Measurements from ENCODE around the gene ELP1. TPM values are rescaled to one million over a fixed set of nuclear protein-coding genes. Genes with fewer than 3 reads are reported as not detected.
"Not testable (repeated sequence)": the region's sequence is repeated elsewhere in the genome, so short reads cannot be mapped to it uniquely, and the experiment has no call there.

The ELP1 gene
- total RNA-seq, 3 donors from 2014 or later (not counting 1 experiment from before 2014, with no cell fraction given), result 21.8 to 33.0 (median 28.2) TPM

GRCh38 chr9:108889649-108890067, 44.3 kb downstream of the ELP1 start:
- Mint-ChIP-seq H3K27me3 (ENCODE audit: low read depth in 2 of 2) (no peaks in the 10 kb centered on the region), H3K27ac (no peak overlapping the region), H3K4me1 (peaks cover 0 to 13% of the 10 kb centered on the region in 2 donors), H3K9me3 (no peaks in the 10 kb centered on the region), H3K36me3 (peaks cover 26% of the 10 kb centered on the region), H3K4me3 (no peak overlapping the region)
- 93% methylated on average over 3 of the region's 4 CpGs for WGBS (ENCODE audit: insufficient coverage)
- intact Hi-C loops (cut with micrococcal nuclease), result no loop called here
- ATAC-seq, result no peak
- DNase-seq, result peak in 1 of 2 donors; percentile 21
- TF ChIP-seq CTCF (IDR thresholded peaks at IDR 0.05), result no peak
- H3K27ac ChIP-seq (ENCODE audit: low read length), result no peak overlapping the region
- no peaks in the 10 kb centered on the region for H3K9me3 ChIP-seq (ENCODE audit: control insufficient read depth, insufficient read depth, low read length)
- H3K4me3 ChIP-seq (ENCODE audit: low read length), result no peak overlapping the region
- H3K4me1 ChIP-seq (ENCODE audit: control insufficient read depth, insufficient read depth, low read length), result no peaks in the 10 kb centered on the region
- no peaks in the 10 kb centered on the region for H3K27me3 ChIP-seq (ENCODE audit: control insufficient read depth, insufficient read depth, low read length)
- H3K36me3 ChIP-seq (ENCODE audit: control insufficient read depth, insufficient read depth, low read length), result peaks cover 73% of the 10 kb centered on the region

GRCh38 chr9:108886594-108887271, 47.2 kb downstream of the ELP1 start:
- Mint-ChIP-seq H3K4me1 (peaks cover 0 to 13% of the 10 kb centered on the region in 2 donors), H3K36me3 (peaks cover 18% of the 10 kb centered on the region)
- H3K4me1 ChIP-seq (ENCODE audit: control insufficient read depth, insufficient read depth, low read length); H3K9me3 Mint-ChIP-seq; H3K9me3 ChIP-seq (ENCODE audit: control insufficient read depth, insufficient read depth, low read length); intact Hi-C loops (cut with micrococcal nuclease); ATAC-seq; H3K27me3 Mint-ChIP-seq (ENCODE audit: low read depth in 2 of 2); H3K4me3 Mint-ChIP-seq; H3K27me3 ChIP-seq (ENCODE audit: control insufficient read depth, insufficient read depth, low read length); DNase-seq; H3K27ac ChIP-seq (ENCODE audit: low read length); H3K27ac Mint-ChIP-seq; H3K4me3 ChIP-seq (ENCODE audit: low read length): not testable (repeated sequence)
- peaks cover 58% of the 10 kb centered on the region for H3K36me3 ChIP-seq (ENCODE audit: control insufficient read depth, insufficient read depth, low read length)
- WGBS (ENCODE audit: insufficient coverage), result 94% methylated on average over 3 of the region's 3 CpGs

GRCh38 chr9:108885643-108886348, 48.1 kb downstream of the ELP1 start:
- intact Hi-C loops (cut with micrococcal nuclease), result no loop called here
- DNase-seq, result peak in 1 of 2 donors; percentile 5

More at GRCh38 chr9:108885643-108886348, 48.1 kb downstream of the ELP1 start:
- no peaks in the 10 kb centered on the region for H3K4me1 ChIP-seq (ENCODE audit: control insufficient read depth, insufficient read depth, low read length)
- H3K4me3 ChIP-seq (ENCODE audit: low read length), result no peak overlapping the region
- no peaks in the 10 kb centered on the region for H3K27me3 ChIP-seq (ENCODE audit: control insufficient read depth, insufficient read depth, low read length)
- WGBS (ENCODE audit: insufficient coverage), result 75% methylated on average over 1 of the region's 1 CpG
- ATAC-seq, result no peak
- H3K9me3 ChIP-seq (ENCODE audit: control insufficient read depth, insufficient read depth, low read length), result no peaks in the 10 kb centered on the region
- no peak overlapping the region for H3K27ac ChIP-seq (ENCODE audit: low read length)
- Mint-ChIP-seq H3K9me3 (no peaks in the 10 kb centered on the region), H3K36me3 (peaks cover 8% of the 10 kb centered on the region), H3K27ac (peak overlapping the region in 1 of 2 donors; percentile 15), H3K27me3 (ENCODE audit: low read depth in 2 of 2) (no peaks in the 10 kb centered on the region), H3K4me1 (peaks cover 0 to 13% of the 10 kb centered on the region in 2 donors), H3K4me3 (no peak overlapping the region)
- peaks cover 55% of the 10 kb centered on the region for H3K36me3 ChIP-seq (ENCODE audit: control insufficient read depth, insufficient read depth, low read length)
- no peak for TF ChIP-seq CTCF (IDR thresholded peaks at IDR 0.05)

Data from natural killer cell (primary cell).